Sigmoid colon (tissue), 4 donors: Measurements from ENCODE around the gene HOXB13.

Experiments
- CTCF ChIP-seq, 4 experiments: fragments of 450-650 bp in 3 of 4; fragments of 200-600 bp in 1 of 4; IDR thresholded peaks; one replicate each; pipeline ENCODE4 v1.5.1; 2016 to 2019; ENCODE audit warnings: antibody characterized with exemption in 4 of 4, mild to moderate bottlenecking in 3 of 4, moderate library complexity in 2 of 4
- POLR2AphosphoS5 ChIP-seq, 4 donors: sonication (generic); formaldehyde crosslinking; IDR thresholded peaks; one replicate each; pipeline ENCODE4 v1.6.1; 2017; ENCODE audit warnings: antibody characterized with exemption in 4 of 4

GRCh38 chr17:48725004-48725287 lies 3.6 kb downstream of the HOXB13 start:
- TF ChIP-seq CTCF (IDR thresholded peaks at IDR 0.05) (no peak), POLR2AphosphoS5 (IDR thresholded peaks at IDR 0.05) (no peak)
